DMS 273 treated with DMSO at 0.1 percent for 48 hours (cell line): Measurements from ENCODE around the gene EFHC2.
"Not testable (repeated sequence)": the region's sequence is repeated elsewhere in the genome, so short reads cannot be mapped to it uniquely, and the experiment has no call there.

ENCODE experiments used
- DNase-seq: peaks from one replicate; lab custom pipeline; 2025; lab: John Stamatoyannopoulos, UW

Gene EFHC2

GRCh38 chrX:44299177-44299576 lies 44.3 kb downstream of the EFHC2 start:
- DNase-seq: no peak

- DNase-seq: no peak
Measured at GRCh38 chrX:44291468-44292092, 51.9 kb downstream of the EFHC2 start.

DNA sequence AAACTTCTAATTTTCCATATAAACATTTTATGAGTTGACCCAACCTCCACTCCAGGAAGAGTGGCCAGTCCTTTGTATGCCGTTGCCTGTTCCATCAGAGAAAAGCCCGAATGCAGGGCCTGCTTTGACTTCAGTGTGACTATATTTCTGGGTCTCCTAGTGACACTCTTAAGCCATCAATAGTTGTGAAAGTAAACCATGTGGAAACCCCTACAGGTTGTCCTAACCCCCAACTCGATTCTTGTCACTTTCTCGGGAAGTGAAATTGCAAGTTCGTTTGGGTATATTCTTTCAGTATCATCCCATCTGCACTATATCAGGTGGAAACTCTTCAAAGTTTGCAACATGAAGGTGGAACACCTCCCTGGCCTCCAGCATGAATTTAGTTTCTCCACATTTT lies 52.8 kb downstream of the EFHC2 start:
- DNase-seq: no peak

DNA sequence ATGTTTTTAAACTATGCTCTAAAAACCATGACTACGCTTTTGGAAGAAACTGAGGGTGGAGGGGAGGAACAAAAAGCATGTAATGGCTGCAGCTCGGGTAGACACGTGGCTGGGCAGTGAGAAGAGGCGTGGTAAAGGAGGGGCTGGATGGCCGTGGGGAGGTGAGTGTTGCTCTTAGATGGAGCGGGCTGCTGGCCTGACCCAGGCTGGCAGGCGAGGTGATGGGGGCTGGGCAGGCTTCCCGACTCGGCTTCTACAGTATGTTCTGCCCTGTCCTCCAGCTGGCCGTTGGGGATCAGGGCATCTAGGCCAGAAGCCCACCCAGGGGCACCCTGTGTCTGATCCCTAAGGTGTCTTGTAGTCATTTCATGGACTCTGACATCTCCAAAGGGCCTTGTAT lies 60.7 kb downstream of the EFHC2 start:
- no peak for DNase-seq

DNA sequence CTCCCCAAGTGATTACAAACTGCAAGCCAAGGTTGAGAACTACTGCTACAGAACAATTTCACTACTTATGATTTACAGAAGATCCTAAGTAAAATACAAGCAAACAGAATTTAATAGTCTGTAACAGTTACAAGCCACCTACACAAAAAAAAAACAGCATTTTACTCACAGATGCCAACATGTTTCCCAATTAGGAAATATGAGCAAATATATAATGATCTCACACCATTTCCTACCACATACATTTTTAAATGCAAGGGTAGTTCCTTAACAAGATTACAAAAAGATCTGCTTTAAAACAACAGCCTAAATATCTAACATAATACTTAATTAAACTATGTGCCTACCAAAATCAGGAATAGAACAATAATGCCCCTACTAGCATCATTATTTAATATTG lies 63.4 kb downstream of the EFHC2 start:
- no peak for DNase-seq

DNA sequence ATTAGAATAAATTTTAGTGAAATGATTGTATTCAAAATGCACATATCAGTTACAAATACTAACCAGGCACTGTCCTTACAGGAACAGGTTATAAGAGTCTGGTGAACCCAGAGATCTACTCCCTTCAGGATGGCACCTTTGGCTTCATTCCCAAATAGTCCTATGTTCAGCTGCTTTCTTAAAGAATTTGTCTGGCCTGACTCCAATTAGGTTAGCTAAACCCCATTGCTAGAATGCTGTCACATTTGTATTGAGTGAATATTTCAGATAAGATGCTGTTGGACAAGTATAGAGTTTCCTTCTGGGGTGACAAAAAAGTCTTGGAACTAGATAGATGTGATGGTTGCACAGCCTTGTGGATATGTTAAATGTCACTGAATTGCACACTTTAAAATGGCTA lies 69.4 kb downstream of the EFHC2 start:
- DNase-seq: no peak

DNA sequence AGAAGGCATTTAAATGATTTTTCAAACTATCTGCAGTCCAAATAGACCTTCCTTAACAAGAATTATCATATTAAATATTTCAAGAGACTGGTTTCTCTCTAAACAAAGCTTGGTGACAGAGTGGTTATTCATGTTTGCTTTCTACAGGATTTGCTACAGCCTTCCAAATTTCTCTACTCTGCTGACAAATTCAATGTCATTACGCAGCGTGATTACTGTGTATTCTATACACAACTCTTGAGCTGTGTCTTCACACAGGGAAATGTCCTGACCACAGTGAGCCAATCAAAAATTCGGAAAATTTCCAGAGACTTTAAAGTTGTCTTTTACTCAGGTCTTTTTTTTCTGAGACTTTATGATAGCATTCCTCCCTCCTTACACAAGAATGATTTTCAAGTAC lies 75.6 kb downstream of the EFHC2 start:
- DNase-seq: no peak

GRCh38 chrX:44267116-44267515 lies 76.4 kb downstream of the EFHC2 start:
- DNase-seq: no peak

DNA sequence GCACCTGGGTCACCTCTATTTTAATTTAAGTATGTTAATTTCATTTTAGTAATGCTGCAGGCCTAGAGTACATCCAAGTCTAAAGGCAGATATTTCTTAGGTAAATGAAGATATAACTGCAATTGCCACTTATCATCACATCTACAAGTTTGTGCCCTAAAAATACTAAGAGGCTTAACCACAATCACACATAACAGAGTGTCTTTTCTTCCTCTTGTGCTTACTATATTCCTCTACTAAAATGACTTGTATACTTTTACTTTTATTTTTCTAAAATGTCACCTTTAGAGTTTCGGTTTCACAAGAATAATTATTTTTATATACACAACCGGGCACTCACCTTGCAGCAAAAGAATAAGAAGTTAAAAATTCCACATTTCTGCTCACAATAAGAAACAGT lies 77.9 kb downstream of the EFHC2 start:
- DNase-seq: no peak

DNA sequence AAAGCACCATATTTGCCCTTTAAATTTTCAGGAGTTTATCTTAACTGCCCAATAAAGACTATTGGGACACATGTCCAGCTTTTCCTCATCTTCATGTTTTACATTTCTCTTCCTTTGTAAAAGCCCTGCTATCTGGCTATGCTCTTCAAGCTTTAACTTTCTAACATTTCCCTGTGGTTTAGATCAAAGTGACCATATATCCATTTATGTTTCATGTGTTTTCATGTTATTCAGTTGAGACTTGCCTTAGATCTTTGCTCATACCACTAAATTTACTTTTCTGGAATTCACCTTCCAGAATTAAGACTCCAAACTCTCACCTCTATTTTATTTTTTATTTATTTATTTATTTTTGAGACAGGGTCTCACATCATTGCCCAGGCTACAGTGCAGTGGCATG lies 78.5 kb downstream of the EFHC2 start:
- DNase-seq: no peak

DNA sequence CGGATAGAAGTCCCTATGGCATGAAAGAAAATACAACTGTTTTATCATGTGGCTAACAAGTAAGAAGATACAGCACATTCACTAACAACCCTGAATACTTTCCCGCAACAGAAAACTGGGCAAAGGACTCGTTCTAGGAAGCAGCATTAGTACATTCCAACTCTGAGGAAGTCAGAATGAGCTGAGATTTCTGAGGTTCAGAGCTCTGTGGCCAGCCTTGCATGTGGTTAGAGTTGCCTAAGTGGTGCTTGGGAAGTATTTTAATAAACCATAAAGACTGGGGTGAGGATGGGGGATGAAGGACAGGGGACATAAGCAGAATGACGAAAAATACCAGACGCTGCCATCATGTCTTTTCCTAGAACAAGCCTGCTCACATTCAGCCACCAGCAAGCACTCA lies 82.2 kb downstream of the EFHC2 start:
- no peak for DNase-seq

DNA sequence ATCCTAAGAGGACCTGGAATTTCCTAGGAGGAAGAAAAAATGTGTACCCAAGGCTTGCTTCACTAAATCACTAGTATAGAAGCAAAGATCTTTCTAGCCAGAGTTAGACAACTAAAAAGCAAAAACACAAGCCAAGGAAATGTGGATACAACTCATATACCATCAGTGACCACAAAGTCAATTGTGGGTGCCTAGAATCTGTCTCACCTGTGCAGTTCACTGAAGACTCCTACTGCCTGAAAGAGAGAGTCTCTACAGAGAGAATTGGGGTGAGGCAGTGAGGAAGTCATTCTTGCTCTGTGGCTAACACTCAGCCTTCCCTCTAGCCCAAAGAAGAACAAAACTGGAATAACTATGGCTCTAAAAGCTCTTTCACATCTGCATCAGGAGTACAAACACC lies 82.9 kb downstream of the EFHC2 start:
- no peak for DNase-seq

GRCh38 chrX:44255742-44256141 lies 87.7 kb downstream of the EFHC2 start:
- not testable (repeated sequence) for DNase-seq

DNA sequence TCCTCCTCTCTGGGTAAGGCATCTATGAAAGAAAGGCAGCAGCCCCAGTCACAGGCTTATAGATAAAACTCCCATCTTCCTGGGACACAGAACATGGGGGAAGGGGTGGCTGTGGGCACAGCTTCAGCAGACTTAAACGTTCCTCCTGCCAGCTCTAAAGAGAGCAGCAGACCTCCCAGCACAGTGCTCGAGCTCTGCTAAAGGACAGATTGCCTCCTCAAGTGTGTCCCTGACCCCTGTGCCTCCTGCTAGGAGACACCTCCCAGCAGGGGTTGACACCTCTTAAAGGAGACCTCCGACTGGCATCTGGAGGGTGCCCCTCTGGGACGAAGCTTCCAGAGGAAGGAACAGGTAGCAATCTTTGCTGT lies 89.9 kb downstream of the EFHC2 start:
- no peak for DNase-seq

DNA sequence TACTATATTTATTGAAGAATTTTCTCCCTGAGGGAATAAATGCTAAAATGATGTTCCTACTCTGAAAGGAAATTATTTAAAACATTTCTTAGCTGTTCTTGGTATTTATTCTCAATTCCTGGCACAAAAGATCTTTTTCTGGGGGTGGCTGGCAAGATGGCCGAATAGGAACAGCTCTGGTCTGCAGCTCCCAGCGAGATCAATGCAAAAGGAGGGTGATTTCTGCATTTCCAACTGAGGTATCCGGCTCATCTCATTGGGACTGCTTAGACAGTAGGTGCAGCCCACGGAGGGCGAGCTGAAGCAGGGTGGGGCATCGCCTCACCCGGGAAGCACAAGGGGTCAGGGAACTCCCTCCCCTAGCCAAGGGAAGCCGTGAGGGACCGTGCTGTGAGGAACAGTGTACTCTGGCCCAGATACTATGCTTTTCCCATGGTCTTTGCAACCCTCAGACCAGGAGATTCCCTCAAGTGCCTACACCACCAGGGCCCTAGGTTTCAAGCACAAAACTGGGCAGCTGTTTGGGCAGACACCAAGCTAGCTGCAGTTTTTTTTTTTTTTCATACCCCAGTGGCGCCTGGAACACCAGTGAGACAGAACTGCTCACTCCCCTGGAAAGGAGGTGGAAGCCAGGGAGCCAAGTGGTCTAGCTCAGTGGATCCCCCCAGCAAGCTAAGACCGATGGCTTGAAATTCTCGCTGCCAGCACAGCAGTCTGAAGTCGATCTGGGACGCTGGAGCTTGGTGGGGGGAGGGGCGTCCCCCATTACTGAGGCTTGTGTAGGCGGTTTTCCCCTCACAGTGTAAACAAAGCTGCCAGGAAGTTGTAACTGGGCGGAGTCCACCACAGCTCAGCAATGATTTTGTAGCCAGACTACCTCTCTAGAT lies 90.5 kb downstream of the EFHC2 start:
- not testable (repeated sequence) for DNase-seq

DNA sequence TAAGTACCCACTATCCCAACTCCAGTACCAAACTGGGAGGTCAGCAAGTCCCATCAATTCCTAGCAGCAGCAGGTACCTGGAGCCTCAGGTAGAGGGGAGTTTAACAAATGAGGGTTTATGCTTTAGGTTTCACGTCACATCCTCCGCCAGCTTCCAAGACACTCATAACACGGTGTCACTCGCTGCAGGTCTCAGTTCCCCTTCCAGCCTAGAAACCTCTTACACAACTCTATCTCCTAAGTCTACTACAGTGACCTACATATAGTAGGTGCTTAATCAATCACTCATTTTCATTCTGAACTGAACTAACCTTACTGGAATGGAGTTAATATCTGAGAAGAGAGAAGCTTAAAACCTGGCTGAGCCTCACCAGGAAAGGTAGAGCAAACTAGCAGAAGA lies 96.0 kb downstream of the EFHC2 start:
- no peak for DNase-seq

DNA sequence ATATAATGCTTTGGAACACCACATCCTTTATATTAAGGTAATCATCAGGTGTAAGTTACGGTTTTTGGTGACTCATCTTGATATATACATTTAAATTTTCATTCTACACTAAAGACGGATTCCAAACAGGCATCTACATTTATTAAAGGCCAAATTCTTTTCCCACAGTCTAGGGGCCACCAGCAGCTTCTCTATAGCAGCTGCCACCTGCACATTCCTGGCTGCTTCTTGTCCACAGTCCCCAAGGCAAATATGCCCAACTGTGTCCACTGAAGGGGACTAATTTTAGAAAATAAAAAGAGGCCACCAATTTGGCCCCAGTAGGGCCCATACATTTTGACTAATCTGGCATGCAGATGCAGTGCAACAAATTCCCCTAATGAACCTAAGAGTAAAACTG lies 96.6 kb downstream of the EFHC2 start:
- DNase-seq: no peak

GRCh38 chrX:44245733-44246132 lies 97.7 kb downstream of the EFHC2 start:
- no peak for DNase-seq

DNA sequence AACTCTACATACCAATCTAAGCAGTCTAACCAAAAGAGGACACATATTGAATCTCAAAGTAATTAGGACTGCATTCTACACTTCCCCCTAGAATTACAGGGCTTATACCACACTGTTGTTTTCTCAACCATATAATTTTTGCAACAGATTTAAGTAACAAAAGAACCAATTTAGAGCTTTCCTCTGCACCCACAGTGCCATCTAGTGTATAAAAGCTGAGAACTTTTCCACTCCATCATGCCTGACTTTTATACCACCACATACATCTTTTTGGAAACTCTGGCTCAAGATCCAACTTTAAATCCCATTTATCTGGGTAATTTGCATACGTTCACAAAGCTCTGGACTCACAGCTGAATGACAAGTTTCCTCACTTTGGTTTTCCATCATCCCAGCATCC lies 99.5 kb downstream of the EFHC2 start:
- no peak for DNase-seq

- DNase-seq: no peak
Measured at GRCh38 chrX:44241546-44241945, 101.9 kb downstream of the EFHC2 start.

- no peak for DNase-seq
Measured at GRCh38 chrX:44240036-44240435, 103.4 kb downstream of the EFHC2 start.

- no peak for DNase-seq
Measured at GRCh38 chrX:44239036-44239435, 104.4 kb downstream of the EFHC2 start.

DNA sequence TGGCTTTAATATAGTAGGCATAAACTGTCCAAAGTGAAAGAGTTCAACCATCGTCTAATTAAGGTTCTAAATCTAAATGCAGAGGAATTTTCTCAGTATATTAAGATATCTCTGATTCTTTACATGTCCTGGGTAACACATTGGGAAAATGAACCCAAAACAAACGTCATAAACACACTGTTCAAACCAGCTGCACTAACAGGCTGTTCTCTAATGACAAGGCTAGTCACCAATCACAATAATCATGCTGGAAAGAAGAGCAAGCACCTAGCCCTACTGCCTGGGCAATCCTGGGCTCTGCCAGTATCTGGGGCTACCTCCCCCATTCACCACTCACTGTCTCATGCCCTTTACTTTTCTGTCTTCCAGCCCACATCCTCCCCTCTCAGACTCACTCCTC lies 107.9 kb downstream of the EFHC2 start:
- no peak for DNase-seq

- no peak for DNase-seq
Measured at GRCh38 chrX:44234541-44234940, 108.9 kb downstream of the EFHC2 start.
